DMS 273 (cell line): ENCODE data around the gene GSTA4.
A peak's percentile ranks its signal among the peaks of the same experiment; 100 is the strongest.

Experiments
- DNase-seq: peaks from one replicate; lab custom pipeline; 2025; ENCODE audit not compliant: unreplicated experiment; lab: John Stamatoyannopoulos, UW

Gene GSTA4

GRCh38 chr6:52995089-52995912, at the start of gene GSTA4:
Gene GSTA4, minus strand, starts transcription at chr6:52995284. Its CDS starts 1,041 bp downstream, at chr6:52994243.
- DNase-seq: peak; percentile 98

- no peak for DNase-seq
Measured at GRCh38 chr6:53044572-53044971, 49.5 kb upstream of the GSTA4 start.

- peak; percentile 30 for DNase-seq
Measured at GRCh38 chr6:53044071-53044470, 49.0 kb upstream of the GSTA4 start.

GRCh38 chr6:53043581-53043980, 48.5 kb upstream of the GSTA4 start:
- DNase-seq: peak; percentile 14

- no peak for DNase-seq
Measured at GRCh38 chr6:53042112-53042511, 47.0 kb upstream of the GSTA4 start.

- DNase-seq: no peak
Measured at GRCh38 chr6:53041356-53041755, 46.3 kb upstream of the GSTA4 start.

GRCh38 chr6:53038596-53038995, 43.5 kb upstream of the GSTA4 start:
- peak; percentile 67 for DNase-seq

GRCh38 chr6:53038141-53038540, 43.1 kb upstream of the GSTA4 start:
- peak; percentile 67 for DNase-seq

GRCh38 chr6:53035549-53036213, 40.6 kb upstream of the GSTA4 start:
- peak; percentile 40 for DNase-seq

- DNase-seq: no peak
Measured at GRCh38 chr6:53033764-53034163, 38.7 kb upstream of the GSTA4 start.

GRCh38 chr6:53032849-53033248, 37.8 kb upstream of the GSTA4 start:
- DNase-seq: no peak

GRCh38 chr6:53031281-53031680, 36.2 kb upstream of the GSTA4 start:
- no peak for DNase-seq

GRCh38 chr6:53029761-53030160, 34.7 kb upstream of the GSTA4 start:
- peak; percentile 87 for DNase-seq

- no peak for DNase-seq
Measured at GRCh38 chr6:53029257-53029656, 34.2 kb upstream of the GSTA4 start.

GRCh38 chr6:53028467-53028866, 33.4 kb upstream of the GSTA4 start:
- DNase-seq: no peak

GRCh38 chr6:53027131-53027718, 32.1 kb upstream of the GSTA4 start:
- DNase-seq: no peak

- DNase-seq: no peak
Measured at GRCh38 chr6:53026526-53026925, 31.4 kb upstream of the GSTA4 start.

- no peak for DNase-seq
Measured at GRCh38 chr6:53023323-53023722, 28.2 kb upstream of the GSTA4 start.

- DNase-seq: no peak
Measured at GRCh38 chr6:53020005-53020744, 25.1 kb upstream of the GSTA4 start.

GRCh38 chr6:53018446-53018845, 23.4 kb upstream of the GSTA4 start:
- no peak for DNase-seq

GRCh38 chr6:53015486-53015885, 20.4 kb upstream of the GSTA4 start:
- DNase-seq: no peak
